H1 (cell line): Measurements from ENCODE around the gene HTRA2. TPM values are rescaled to one million over a fixed set of nuclear protein-coding genes. Genes with fewer than 3 reads are reported as not detected.

Experiments used
- CTCF ChIA-PET: fragments of 300-600 bp; sonication (Branson Sonifier 250); formaldehyde crosslinking; loops from one replicate; lab custom pipeline; 2021; ENCODE audit not compliant: partially characterized antibody; lab: Charles Lee
- POLR2A ChIA-PET: fragments of 300-600 bp; sonication (Branson Sonifier 250); formaldehyde crosslinking; loops from one replicate; lab custom pipeline; 2021; ENCODE audit warnings: inconsistent platforms; ENCODE audit not compliant: partially characterized antibody; lab: Charles Lee
- DNase-seq, 2 experiments: peaks; one replicate each; pipeline versions ENCODE4 v3.0.0 to v3.0.0-alpha.2; 2010 to 2022; ENCODE audit warnings: low spot score in 2 of 2, low read depth in 1 of 2, mixed read lengths in 1 of 2
- FAIRE-seq: peaks from 2 replicates; lab custom pipeline; 2011; peaks lifted over from hg19 to GRCh38; lab: Jason Lieb, UNC
- H2AFZ ChIP-seq: 2 replicates; pipeline ENCODE4 v1.8.1; 2012; ENCODE audit warnings: low read length, inconsistent platforms
- H2AK5ac ChIP-seq: 2 replicates; pipeline ENCODE4 v1.6.1; 2013; ENCODE audit warnings: low read depth, low read length
- H2BK120ac ChIP-seq: replicated peaks from 2 replicates; pipeline ENCODE3; 2013; ENCODE audit warnings: low read depth, low read length, inconsistent platforms
- H2BK12ac ChIP-seq: 2 replicates; pipeline ENCODE4 v1.6.1; 2013; ENCODE audit warnings: low read depth, low read length
- H2BK15ac ChIP-seq: 2 replicates; pipeline ENCODE4 v1.6.1; 2013; ENCODE audit warnings: low read length
- H2BK20ac ChIP-seq: 2 replicates; pipeline ENCODE4 v1.6.1; 2013; ENCODE audit warnings: low read length
- H2BK5ac ChIP-seq: 2 replicates; pipeline ENCODE4 v1.6.1; 2013; ENCODE audit warnings: low read depth, low read length
- H3K14ac ChIP-seq: 2 replicates; pipeline ENCODE4 v1.6.1; 2013; ENCODE audit warnings: inconsistent platforms; ENCODE audit not compliant: insufficient read length
- H3K18ac ChIP-seq: 2 replicates; pipeline ENCODE4 v1.6.1; 2013; ENCODE audit warnings: low read length; ENCODE audit errors: extremely low read depth
- H3K23ac ChIP-seq: 2 replicates; pipeline ENCODE4 v1.6.1; 2013; ENCODE audit warnings: inconsistent platforms; ENCODE audit not compliant: insufficient read length
- H3K23me2 ChIP-seq: 2 replicates; pipeline ENCODE4 v1.6.1; 2013; ENCODE audit warnings: low read depth, low read length
- H3K27ac ChIP-seq: 2 replicates; pipeline ENCODE4 v1.6.1; 2011; ENCODE audit warnings: low read depth, low read length, inconsistent platforms
- H3K27me3 ChIP-seq, 4 experiments: replicated peaks in 1 of 4; 1 replicate in 1 of 4; 2 replicates in 3 of 4; pipeline versions ENCODE4 v1.6.1 to v1.8.1; 2011 to 2013; ENCODE audit warnings: low read length in 3 of 4, mild to moderate bottlenecking in 3 of 4, inconsistent platforms in 2 of 4, mixed read lengths in 2 of 4, moderate library complexity in 1 of 4; ENCODE audit not compliant: control insufficient read depth in 3 of 4, insufficient read depth in 3 of 4; ENCODE audit errors: extremely low read depth in 1 of 4
- H3K36me3 ChIP-seq, 4 experiments: 2 replicates each; pipeline versions ENCODE4 v1.6.1 to v1.8.1; 2011 to 2013; ENCODE audit warnings: mild to moderate bottlenecking in 4 of 4, low read length in 3 of 4, moderate library complexity in 2 of 4, control low read depth in 1 of 4, inconsistent platforms in 1 of 4; ENCODE audit not compliant: insufficient read depth in 4 of 4, control insufficient read depth in 2 of 4
- H3K4ac ChIP-seq: replicated peaks from 2 replicates; pipeline ENCODE3; 2013; ENCODE audit warnings: low read length, low read depth, mixed read lengths, inconsistent platforms; ENCODE audit not compliant: insufficient read length
- H3K4me1 ChIP-seq, 4 experiments: replicated peaks in 1 of 4; 1 replicate in 1 of 4; 2 replicates in 3 of 4; pipeline versions ENCODE4 v1.6.1 to v1.8.1; 2011 to 2013; ENCODE audit warnings: low read length in 3 of 4, inconsistent platforms in 2 of 4, mixed read lengths in 1 of 4; ENCODE audit not compliant: insufficient read depth in 4 of 4, control insufficient read depth in 3 of 4
- H3K4me2 ChIP-seq, 2 experiments: 2 replicates each; pipeline versions ENCODE4 v1.6.1 to v1.8.1; 2011 to 2013; ENCODE audit warnings: low read depth in 2 of 2, low read length in 2 of 2, control low read depth in 1 of 2, inconsistent platforms in 1 of 2, mild to moderate bottlenecking in 1 of 2; ENCODE audit not compliant: insufficient read depth in 1 of 2
- H3K4me3 ChIP-seq, 4 experiments: fragments of 200-600, 300-600 bp in 1 of 4; sonication (generic), shearing (Covaris generic), sonication (Bioruptor Twin) in 1 of 4; 2 replicates each; pipeline versions ENCODE4 v1.5.1 to v1.8.1; 2011 to 2016; ENCODE audit warnings: low read length in 4 of 4, low read depth in 3 of 4, control low read depth in 2 of 4, inconsistent platforms in 2 of 4, mild to moderate bottlenecking in 2 of 4, mixed read lengths in 1 of 4, moderate library complexity in 1 of 4; ENCODE audit not compliant: insufficient read depth in 2 of 4; ENCODE audit errors: extremely low read depth in 1 of 4
- H3K56ac ChIP-seq: replicated peaks from 2 replicates; pipeline ENCODE3; 2013; ENCODE audit warnings: low read depth, mild to moderate bottlenecking, mixed read lengths, low read length, inconsistent platforms; ENCODE audit not compliant: insufficient read length
- H3K79me1 ChIP-seq: 2 replicates; pipeline ENCODE4 v1.6.1; 2013; ENCODE audit warnings: low read depth, low read length, control low read depth
- H3K79me2 ChIP-seq, 2 experiments: 2 replicates each; pipeline versions ENCODE4 v1.6.1 to v1.8.1; 2012 to 2013; ENCODE audit warnings: low read length in 2 of 2, mild to moderate bottlenecking in 2 of 2, inconsistent platforms in 1 of 2; ENCODE audit not compliant: insufficient read depth in 2 of 2, control insufficient read depth in 1 of 2
- H3K9ac ChIP-seq, 4 experiments: replicated peaks in 1 of 4; 1 replicate in 1 of 4; 2 replicates in 3 of 4; pipeline versions ENCODE4 v1.6.1 to v1.8.1; 2011 to 2013; ENCODE audit warnings: low read depth in 3 of 4, low read length in 3 of 4, control low read depth in 2 of 4, mild to moderate bottlenecking in 2 of 4, moderate library complexity in 2 of 4, inconsistent platforms in 1 of 4; ENCODE audit errors: extremely low read depth in 1 of 4
- H3K9me3 ChIP-seq, 2 experiments: 2 replicates each; pipeline versions ENCODE4 v1.6.1 to v1.8.1; 2012 to 2013; ENCODE audit warnings: mild to moderate bottlenecking in 2 of 2, moderate library complexity in 2 of 2, control low read depth in 1 of 2, inconsistent platforms in 1 of 2, low read depth in 1 of 2, low read length in 1 of 2, mixed read lengths in 1 of 2; ENCODE audit not compliant: insufficient read depth in 2 of 2
- H4K20me1 ChIP-seq, 2 experiments: replicated peaks in 1 of 2; 2 replicates each; pipeline versions ENCODE3 to v1.8.1; 2011 to 2013; ENCODE audit warnings: inconsistent platforms in 2 of 2, low read length in 2 of 2, mild to moderate bottlenecking in 1 of 2; ENCODE audit not compliant: insufficient read depth in 2 of 2, control insufficient read depth in 1 of 2
- H4K5ac ChIP-seq: 2 replicates; pipeline ENCODE4 v1.6.1; 2013; ENCODE audit warnings: low read length, low read depth, mixed read lengths, inconsistent platforms; ENCODE audit not compliant: insufficient read length
- H4K8ac ChIP-seq: 2 replicates; pipeline ENCODE4 v1.8.0; 2013; ENCODE audit warnings: mild to moderate bottlenecking, moderate library complexity, low read length, inconsistent platforms; ENCODE audit not compliant: insufficient read depth; ENCODE audit errors: extremely low read depth
- H4K91ac ChIP-seq: replicated peaks from 2 replicates; pipeline ENCODE3; 2013; ENCODE audit warnings: low read length, mixed read lengths, inconsistent platforms; ENCODE audit not compliant: insufficient read length
- ATF3 ChIP-seq: IDR thresholded peaks from 2 replicates; pipeline ENCODE4 v1.6.1; 2011; ENCODE audit warnings: low read depth, mild to moderate bottlenecking, low read length; ENCODE audit not compliant: insufficient read depth
- POLR2A ChIP-seq, 2 experiments: IDR thresholded peaks; 1 replicate in 1 of 2; 2 replicates in 1 of 2; pipeline ENCODE4 v1.6.1; 2011; ENCODE audit warnings: low read depth in 2 of 2, low read length in 2 of 2, mild to moderate bottlenecking in 2 of 2; ENCODE audit errors: control extremely low read depth in 1 of 2
- WGBS, 2 experiments: shearing (Covaris generic) in 1 of 2; methylation state at CpG; one replicate each; pipeline versions ENCODE4 v1.1.6 to v1.1.7; 2013 to 2015; ENCODE audit warnings: low lambda C conversion rate in 2 of 2, mixed read lengths in 2 of 2, inconsistent platforms in 1 of 2, low coverage in 1 of 2, missing lambda C conversion rate in 1 of 2; ENCODE audit not compliant: insufficient replicate concordance in 2 of 2, insufficient coverage in 1 of 2, insufficient read length in 1 of 2; ENCODE audit errors: extremely low coverage in 1 of 2, missing lambda C conversion rate in 1 of 2; 5-methylcytosine and 5-hydroxymethylcytosine counted together
- polyA plus RNA-seq, 7 experiments: library from polyadenylated mRNA; depleted of rRNA in 3 of 7; stranded (reverse) in 5 of 7; unstranded in 2 of 7; fragments of >200 nt in 5 of 7; fragments of 200-250 nt in 2 of 7; gene quantifications; 1 replicate in 5 of 7; 2 replicates in 1 of 7; 4 replicates in 1 of 7; pipeline versions ENCODE4 v1.2.1 to v1.2.3, GENCODE V29; 2011 to 2013; ENCODE audit warnings: missing spikeins in 2 of 7, mixed read lengths in 2 of 7
- total RNA-seq: library from RNA; stranded (reverse); fragmentation: NEBNext Ultra II Directional; extraction: Animal tissue kit (Norgen Biotek cat#: 25700); gene quantifications from 2 replicates; pipeline ENCODE4 v1.2.1, GENCODE V29; 2021

The HTRA2 gene
- total and polyA plus RNA-seq, 2 of the 8 experiments (the other 6 are each of a cell fraction or from before 2014, with no cell fraction given), result 21.6 to 37.6 TPM

GRCh38 chr2:74533464-74533863, 3.7 kb downstream of the HTRA2 start:
- WGBS, 2 experiments, result 82% methylated on average over 4 of the region's 4 CpGs; no CpG with 5 or more reads in 1 of the 2 experiments
- no peaks in the 10 kb centered on the region; a peak in 1 of 7 replicates for H3K27me3 ChIP-seq
- H3K4me2 ChIP-seq, result no peak overlapping the region
- H3K14ac ChIP-seq, result no peak overlapping the region
- H3K27ac ChIP-seq, result no peak overlapping the region
- no peak overlapping the region for H3K9ac ChIP-seq
- no peak overlapping the region for H3K4ac ChIP-seq
- POLR2A ChIA-PET, result interaction anchor here (1.3 to 5.9 kb wide), 3 partner anchors 11 to 93 kb away, joined by 3 to 73 read pairs (median 39); partner anchors contain the start of gene LBX2
- H4K8ac ChIP-seq, result no peak overlapping the region
- peaks cover 0 to 9% of the 10 kb centered on the region in 2 experiments; a peak in 2 of 4 replicates for H3K79me2 ChIP-seq
- no peak overlapping the region for H3K23ac ChIP-seq
- no peaks in the 10 kb centered on the region for H3K9me3 ChIP-seq
- CTCF ChIA-PET, result interaction anchor here (1.0 to 7.0 kb wide), 7 partner anchors 9 to 54 kb away, joined by 3 to 53 read pairs (median 4); no protein-coding TSS in a partner anchor
- H3K18ac ChIP-seq, result no peak overlapping the region
- H4K5ac ChIP-seq, result no peak overlapping the region
- no peak overlapping the region for H2AK5ac ChIP-seq
- H2BK15ac ChIP-seq, result no peak overlapping the region
- no peak overlapping the region for H2BK12ac ChIP-seq
- no peak overlapping the region for H2BK5ac ChIP-seq
- no peak overlapping the region for H3K4me3 ChIP-seq
- no peak for DNase-seq
- peaks cover 4 to 9% (median 6%) of the 10 kb centered on the region in 4 experiments; a peak in 6 of 7 replicates for H3K4me1 ChIP-seq
- H2BK20ac ChIP-seq, result no peak overlapping the region
- TF ChIP-seq POLR2A (IDR thresholded peaks at IDR 0.05; ENCODE audit: control extremely low read depth in 1 of 2, low read depth in 2 of 2, low read length in 2 of 2), result peak in 1 of 2 experiments; percentile 47; a peak in 1 of 3 replicates
- no peak for TF ChIP-seq ATF3
- TF ChIP-seq, all 59 proteins: peak for 1
- no peak overlapping the region for H4K91ac ChIP-seq
- H3K36me3 ChIP-seq, result peaks cover 2 to 17% (median 10%) of the 10 kb centered on the region in 4 experiments; a peak in 7 of 8 replicates
- H2BK120ac ChIP-seq, result no peak overlapping the region
- no peak for FAIRE-seq
- H2AFZ ChIP-seq, result no peak overlapping the region
- H4K20me1 ChIP-seq, result peaks cover 6 to 8% of the 10 kb centered on the region in 2 experiments
- H3K79me1 ChIP-seq, result peaks cover 5% of the 10 kb centered on the region
- H3K56ac ChIP-seq, result no peak overlapping the region
- H3K23me2 ChIP-seq, result peaks cover 9% of the 10 kb centered on the region; the same call in 1 of the 2 replicates
